ENCODE measurements around the gene CYSTM1.

CYSTM1 gene

GRCh38 chr5:140189977-140190871, 15.2 kb downstream of the CYSTM1 start:
- no peak overlapping the region for H3K27ac ChIP-seq (ENCODE audit: low read depth, low read length, poor library complexity, severe bottlenecking)
- no peak overlapping the region for H2AFZ ChIP-seq (ENCODE audit: low read length)
- H3F3A ChIP-seq (ENCODE audit: insufficient read depth, low read length) = no peaks in the 10 kb centered on the region
- TF ChIP-seq EZH2 (IDR thresholded peaks at IDR 0.05; ENCODE audit: borderline replicate concordance, low read length) (no peak), CTCF (IDR thresholded peaks at IDR 0.05; ENCODE audit: low read length) (no peak)
- no peaks in the 10 kb centered on the region for H3K36me3 ChIP-seq (ENCODE audit: insufficient read depth, low read length)
- H3K9me3 ChIP-seq (ENCODE audit: low read length) = no peaks in the 10 kb centered on the region
- H3K4me2 ChIP-seq (ENCODE audit: low read length) = no peak overlapping the region
- no peak overlapping the region for H3K9ac ChIP-seq (ENCODE audit: low read length)
- no peaks in the 10 kb centered on the region for H4K20me1 ChIP-seq (ENCODE audit: insufficient read depth, low read length)
- H3K79me2 ChIP-seq (ENCODE audit: insufficient read depth, low read length) = no peaks in the 10 kb centered on the region
- H3K4me1 ChIP-seq (ENCODE audit: insufficient read depth, low read length, severe bottlenecking) = no peaks in the 10 kb centered on the region
- no peaks in the 10 kb centered on the region for H3K9me2 ChIP-seq (ENCODE audit: low read depth, low read length)
- no peak overlapping the region for H3K4me3 ChIP-seq (ENCODE audit: low read depth, low read length, poor library complexity, severe bottlenecking)
- H3K27me3 ChIP-seq (ENCODE audit: insufficient read depth, low read length) = no peaks in the 10 kb centered on the region

- H3K36me3 ChIP-seq (ENCODE audit: insufficient read depth, low read length) = no peaks in the 10 kb centered on the region
- H3F3A ChIP-seq (ENCODE audit: insufficient read depth, low read length) = no peaks in the 10 kb centered on the region
- H3K27ac ChIP-seq (ENCODE audit: low read depth, low read length, poor library complexity, severe bottlenecking) = no peak overlapping the region
- H3K4me1 ChIP-seq (ENCODE audit: insufficient read depth, low read length, severe bottlenecking) = no peaks in the 10 kb centered on the region
- H4K20me1 ChIP-seq (ENCODE audit: insufficient read depth, low read length) = no peaks in the 10 kb centered on the region
- H3K9me2 ChIP-seq (ENCODE audit: low read depth, low read length) = no peaks in the 10 kb centered on the region
- no peak overlapping the region for H3K4me3 ChIP-seq (ENCODE audit: low read depth, low read length, poor library complexity, severe bottlenecking)
- H2AFZ ChIP-seq (ENCODE audit: low read length) = no peak overlapping the region
- H3K79me2 ChIP-seq (ENCODE audit: insufficient read depth, low read length) = no peaks in the 10 kb centered on the region
- H3K9ac ChIP-seq (ENCODE audit: low read length) = no peak overlapping the region
- no peak overlapping the region for H3K4me2 ChIP-seq (ENCODE audit: low read length)
- no peak for TF ChIP-seq EZH2 (IDR thresholded peaks at IDR 0.05; ENCODE audit: borderline replicate concordance, low read length)
- no peak for TF ChIP-seq CTCF (IDR thresholded peaks at IDR 0.05; ENCODE audit: low read length)
- H3K9me3 ChIP-seq (ENCODE audit: low read length) = no peaks in the 10 kb centered on the region
- H3K27me3 ChIP-seq (ENCODE audit: insufficient read depth, low read length) = no peaks in the 10 kb centered on the region
These were observed 15.9 kb downstream of the CYSTM1 start for GRCh38 chr5:140190872-140191218.

DNA sequence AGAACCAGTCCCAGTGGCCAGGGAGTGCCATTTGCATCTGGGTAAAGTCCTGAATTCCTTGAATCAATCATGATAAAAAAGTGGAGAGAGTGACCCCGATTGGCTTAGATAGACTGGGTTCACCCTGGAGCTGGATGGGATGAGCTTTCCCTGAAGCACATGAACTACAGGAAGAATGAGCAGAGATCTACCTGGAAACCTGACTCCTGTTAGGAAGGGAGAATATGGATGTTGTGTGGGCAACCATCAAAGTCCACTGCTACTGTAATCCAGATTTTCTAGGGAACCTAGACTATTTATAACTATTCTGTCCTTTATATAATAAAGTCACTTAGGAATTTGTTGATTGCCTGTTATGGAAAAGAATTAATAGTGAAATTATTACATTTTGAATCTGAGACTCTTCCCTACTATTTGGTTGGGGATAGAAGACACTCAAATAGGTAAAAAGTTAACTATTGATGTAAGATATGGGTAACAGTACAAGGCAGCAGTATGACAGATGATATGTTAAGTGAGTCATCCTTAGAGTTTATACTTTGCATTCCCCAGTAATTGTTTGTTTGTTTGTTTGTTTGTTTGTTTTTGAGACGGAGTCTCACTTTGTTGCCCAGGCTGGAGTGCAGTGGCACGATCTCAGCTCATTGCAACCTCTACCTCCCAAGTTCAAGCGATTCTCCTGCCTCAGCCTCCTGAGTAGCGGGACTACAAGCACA, 17.9 kb downstream of the CYSTM1 start:
- no peaks in the 10 kb centered on the region for H3K79me2 ChIP-seq (ENCODE audit: insufficient read depth, low read length)

More for the DNA sequence above, 17.9 kb downstream of the CYSTM1 start:
- no peaks in the 10 kb centered on the region for H4K20me1 ChIP-seq (ENCODE audit: insufficient read depth, low read length)
- H3K4me1 ChIP-seq (ENCODE audit: insufficient read depth, low read length, severe bottlenecking) = no peaks in the 10 kb centered on the region
- no peaks in the 10 kb centered on the region for H3F3A ChIP-seq (ENCODE audit: insufficient read depth, low read length)
- H3K27me3 ChIP-seq (ENCODE audit: insufficient read depth, low read length) = no peaks in the 10 kb centered on the region
- no peak overlapping the region for H3K9ac ChIP-seq (ENCODE audit: low read length)
- no peaks in the 10 kb centered on the region for H3K9me3 ChIP-seq (ENCODE audit: low read length)
- H2AFZ ChIP-seq (ENCODE audit: low read length) = no peak overlapping the region
- TF ChIP-seq EZH2 (IDR thresholded peaks at IDR 0.05; ENCODE audit: borderline replicate concordance, low read length) = no peak
- no peak overlapping the region for H3K27ac ChIP-seq (ENCODE audit: low read depth, low read length, poor library complexity, severe bottlenecking)
- H3K36me3 ChIP-seq (ENCODE audit: insufficient read depth, low read length) = no peaks in the 10 kb centered on the region
- no peak overlapping the region for H3K4me3 ChIP-seq (ENCODE audit: low read depth, low read length, poor library complexity, severe bottlenecking)
- H3K9me2 ChIP-seq (ENCODE audit: low read depth, low read length) = no peaks in the 10 kb centered on the region
- no peak overlapping the region for H3K4me2 ChIP-seq (ENCODE audit: low read length)

Data from OCI-LY1 (cell line).